GM18517 (cell line): ENCODE results near the gene NFAM1.

Source experiments
- ATAC-seq: cut with Tn5 transposase; IDR thresholded peaks from one replicate; pipeline ENCODE4 v1.9.1; 2021; ENCODE audit warnings: mild to moderate bottlenecking, moderate library complexity; ENCODE audit not compliant: unreplicated experiment

Gene NFAM1

DNA sequence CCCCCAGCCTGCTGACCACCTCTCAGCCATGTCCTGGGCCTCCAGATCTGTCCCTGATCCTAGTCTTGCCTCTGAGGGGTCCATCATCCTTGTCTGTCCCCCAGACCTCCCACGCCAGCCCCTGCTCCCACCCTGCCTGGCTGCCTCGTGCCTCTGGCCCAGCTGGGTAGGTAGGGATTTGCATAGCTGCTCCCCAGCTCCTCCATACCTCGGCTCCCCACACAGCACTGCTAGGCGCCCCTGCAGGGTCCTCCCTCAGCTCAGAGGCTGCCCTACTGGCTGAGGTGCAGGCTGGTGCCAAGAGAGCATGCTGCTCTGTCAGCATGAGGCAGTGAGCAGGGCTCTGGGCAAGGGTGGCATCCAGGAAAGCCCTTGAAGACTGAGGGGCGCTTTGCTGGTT is 47.7 kb downstream of the NFAM1 start:
- ATAC-seq: no peak

- ATAC-seq: no peak
Observed at GRCh38 chr22:42383851-42384417, 48.3 kb downstream of the NFAM1 start.

DNA sequence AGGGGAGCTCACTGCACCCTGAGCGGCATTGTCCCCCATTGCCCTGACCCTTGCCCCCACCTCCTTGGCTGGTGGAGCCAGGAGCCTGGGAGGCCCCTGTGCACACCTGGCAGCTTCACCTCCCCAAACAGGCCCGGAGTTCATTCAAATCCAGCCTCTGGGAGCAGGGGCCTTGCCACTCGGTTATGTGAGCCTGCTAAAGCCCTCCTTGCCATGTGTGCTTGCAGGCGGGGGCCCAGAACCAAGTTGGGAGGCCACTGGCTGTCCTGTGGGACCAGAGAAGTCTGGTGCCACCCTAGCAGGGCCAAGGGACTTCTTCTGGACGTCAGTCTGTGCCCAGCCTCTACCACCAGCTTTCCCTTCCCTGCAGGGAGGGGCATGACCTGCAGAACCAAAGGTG is 48.9 kb downstream of the NFAM1 start:
- ATAC-seq: no peak

- ATAC-seq: no peak
Observed at GRCh38 chr22:42380769-42381551, 51.2 kb downstream of the NFAM1 start.

DNA sequence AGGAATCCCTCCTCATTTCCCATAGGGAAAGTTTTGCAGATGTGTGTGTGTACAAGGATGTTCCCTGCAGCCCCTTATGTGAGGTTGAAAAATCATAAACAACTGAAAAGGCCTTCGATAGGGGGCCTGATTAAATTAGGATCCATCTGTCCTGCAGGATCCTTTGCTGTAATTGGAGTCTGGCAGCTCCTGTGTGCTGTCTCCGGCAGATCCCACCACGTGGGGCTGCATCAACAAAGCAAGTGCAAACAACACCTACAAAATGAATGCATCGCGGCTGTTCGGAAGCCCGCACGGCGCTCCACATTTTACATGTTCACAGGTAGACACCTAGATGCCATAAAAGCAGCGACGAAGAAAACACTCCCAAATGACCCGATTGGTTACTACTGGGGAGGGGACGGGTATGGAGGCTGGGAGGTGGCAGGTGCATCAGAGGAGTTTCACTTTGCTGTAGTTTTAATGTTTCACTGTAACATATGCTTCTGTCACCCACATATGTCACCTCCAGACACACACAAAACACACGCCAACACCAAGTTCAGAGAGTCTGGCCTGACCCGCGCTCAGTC is 52.2 kb downstream of the NFAM1 start:
- ATAC-seq: no peak

GRCh38 chr22:42376711-42377554 is 55.3 kb downstream of the NFAM1 start:
- ATAC-seq: no peak

- ATAC-seq: no peak
Observed at GRCh38 chr22:42375982-42376381, 56.2 kb downstream of the NFAM1 start.

DNA sequence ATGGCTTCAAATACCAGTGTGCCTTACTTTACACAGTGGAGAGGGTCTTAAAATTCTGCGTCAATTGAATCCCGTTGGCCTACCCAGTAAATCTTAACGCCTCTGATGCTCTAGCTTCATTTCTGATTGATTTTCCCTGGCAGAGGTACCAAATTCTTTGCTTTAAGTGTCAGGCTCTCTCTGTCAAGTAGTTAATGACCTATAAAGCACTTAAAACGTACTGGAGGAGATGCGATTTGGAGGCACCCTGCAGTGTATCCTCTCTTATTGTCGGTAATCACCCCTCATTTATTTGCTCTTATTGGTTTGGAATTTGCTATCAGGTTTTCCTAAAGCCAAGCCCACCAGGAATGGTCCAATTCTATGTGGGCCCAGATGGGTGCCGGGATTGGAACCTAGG is 59.2 kb downstream of the NFAM1 start:
- no peak for ATAC-seq

DNA sequence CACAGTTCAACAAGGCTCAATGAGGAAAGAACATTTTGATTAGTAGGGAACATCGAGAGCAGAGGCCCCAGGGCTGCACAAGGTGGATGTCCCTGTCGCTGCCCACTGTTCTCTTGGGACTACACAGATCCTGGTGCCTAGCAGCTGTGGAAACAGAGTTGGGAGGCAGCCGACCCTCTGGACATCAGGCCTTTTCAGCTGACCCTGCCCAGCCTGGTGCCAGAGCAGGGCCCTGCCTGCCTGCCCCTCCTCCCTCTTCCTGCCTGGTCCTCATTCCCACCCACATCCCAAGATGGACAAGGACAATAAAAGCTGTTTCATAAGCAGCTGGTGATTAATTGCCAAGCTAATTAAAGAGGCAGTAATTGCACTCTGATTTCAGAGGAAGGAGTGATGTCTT is 60.7 kb downstream of the NFAM1 start:
- no peak for ATAC-seq

DNA sequence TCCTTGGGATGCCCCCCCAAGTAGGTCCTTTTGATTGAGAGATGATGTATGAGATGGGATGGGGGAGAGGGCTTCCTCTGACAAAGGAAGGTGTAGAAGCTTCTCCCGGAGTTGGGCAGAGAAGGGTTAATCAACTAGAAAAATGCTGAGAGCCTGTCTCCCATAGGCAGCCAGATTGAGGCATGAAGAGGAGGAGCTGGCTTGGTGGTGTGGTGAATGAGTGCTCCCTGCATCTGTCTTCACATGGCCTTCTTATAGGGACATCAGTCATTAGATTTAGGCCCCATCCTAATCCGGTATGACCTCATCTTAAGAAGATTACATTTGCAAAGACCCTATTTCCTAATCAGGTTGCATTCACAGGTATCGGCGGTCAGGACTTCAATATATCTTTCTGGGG is 61.1 kb downstream of the NFAM1 start:
- no peak for ATAC-seq

DNA sequence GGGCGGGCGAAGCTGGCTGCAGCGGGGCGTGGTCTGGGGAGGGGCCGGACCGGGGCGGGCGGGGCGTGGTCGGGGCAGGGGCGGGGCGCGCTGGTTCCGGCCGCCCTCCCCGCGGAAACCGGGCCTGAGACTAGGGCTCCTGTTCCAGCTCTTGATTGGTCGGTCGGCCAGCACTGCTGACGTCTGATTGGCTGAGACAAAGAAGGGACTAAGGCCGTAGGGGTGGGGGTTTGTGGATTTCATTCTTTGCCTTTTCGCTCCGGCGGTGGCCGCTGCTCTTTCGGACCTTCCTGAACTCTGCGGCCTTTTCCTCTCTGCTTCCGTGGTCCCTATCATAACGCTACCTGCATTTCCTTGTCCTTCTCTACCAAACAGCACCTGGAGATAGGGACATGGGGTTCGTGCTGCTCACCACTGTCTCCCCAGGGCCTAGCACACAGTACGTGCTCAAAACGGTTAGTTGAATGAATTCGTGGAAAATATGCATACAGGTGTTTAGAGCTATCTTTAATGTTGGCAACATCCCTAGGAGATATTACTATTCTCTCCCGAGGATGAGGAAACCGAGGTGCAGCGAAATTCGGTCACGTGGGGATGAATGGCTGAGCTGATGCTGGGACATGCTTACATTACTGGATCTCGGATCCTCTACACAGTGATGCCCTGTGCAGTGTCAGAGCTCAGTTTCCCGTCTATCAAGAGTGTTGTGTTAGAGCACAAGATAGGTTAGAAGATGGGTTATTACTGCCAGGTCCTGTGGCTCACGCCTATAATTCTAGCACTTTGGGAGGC is 62.8 kb downstream of the NFAM1 start:
- peak; percentile 91 for ATAC-seq

DNA sequence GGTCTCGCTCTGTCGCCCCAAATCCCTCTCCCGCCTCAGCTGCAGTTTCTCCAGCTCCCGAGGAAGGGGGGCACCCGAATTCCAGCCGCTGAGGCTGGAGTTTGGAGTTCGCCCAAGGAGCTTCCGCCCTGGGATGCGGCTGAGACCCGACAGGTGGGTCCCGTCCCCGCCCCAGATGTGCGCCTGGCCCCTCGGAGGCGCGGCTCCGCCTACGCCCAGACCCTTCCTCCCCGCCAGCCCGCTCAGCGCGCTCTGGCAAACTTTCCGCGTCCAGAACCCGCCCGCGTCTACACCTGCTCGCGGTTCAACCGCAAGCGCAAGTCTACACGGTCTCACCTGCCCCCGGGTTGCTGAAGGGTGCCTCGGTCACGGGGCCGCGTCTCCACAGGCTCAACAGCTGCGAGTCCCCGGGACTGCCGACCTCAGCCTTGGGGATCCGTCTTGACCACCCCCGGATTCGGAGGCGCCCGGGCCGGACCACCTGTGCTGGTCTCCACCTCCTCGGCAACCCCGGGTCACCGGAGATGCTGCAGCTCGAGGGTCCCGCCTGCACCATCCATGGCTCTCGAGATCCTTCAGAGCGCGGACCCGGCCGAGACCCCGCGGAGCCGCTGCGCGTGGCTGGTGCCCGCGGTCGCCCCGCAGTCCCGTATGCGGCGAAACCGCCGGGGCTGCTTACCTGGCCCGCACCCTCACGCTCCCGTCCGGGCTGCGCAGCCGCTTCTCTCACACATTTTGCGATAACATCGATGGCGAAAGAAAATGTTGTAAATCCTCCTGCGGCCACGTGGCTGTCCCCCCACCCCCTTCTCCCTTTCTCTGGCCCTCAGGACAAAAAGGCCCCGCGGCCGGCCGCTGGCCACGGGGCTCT is 63.6 kb downstream of the NFAM1 start:
- peak; percentile 8 for ATAC-seq

- ATAC-seq: no peak
Observed at GRCh38 chr22:42367980-42368378, 64.2 kb downstream of the NFAM1 start.

DNA sequence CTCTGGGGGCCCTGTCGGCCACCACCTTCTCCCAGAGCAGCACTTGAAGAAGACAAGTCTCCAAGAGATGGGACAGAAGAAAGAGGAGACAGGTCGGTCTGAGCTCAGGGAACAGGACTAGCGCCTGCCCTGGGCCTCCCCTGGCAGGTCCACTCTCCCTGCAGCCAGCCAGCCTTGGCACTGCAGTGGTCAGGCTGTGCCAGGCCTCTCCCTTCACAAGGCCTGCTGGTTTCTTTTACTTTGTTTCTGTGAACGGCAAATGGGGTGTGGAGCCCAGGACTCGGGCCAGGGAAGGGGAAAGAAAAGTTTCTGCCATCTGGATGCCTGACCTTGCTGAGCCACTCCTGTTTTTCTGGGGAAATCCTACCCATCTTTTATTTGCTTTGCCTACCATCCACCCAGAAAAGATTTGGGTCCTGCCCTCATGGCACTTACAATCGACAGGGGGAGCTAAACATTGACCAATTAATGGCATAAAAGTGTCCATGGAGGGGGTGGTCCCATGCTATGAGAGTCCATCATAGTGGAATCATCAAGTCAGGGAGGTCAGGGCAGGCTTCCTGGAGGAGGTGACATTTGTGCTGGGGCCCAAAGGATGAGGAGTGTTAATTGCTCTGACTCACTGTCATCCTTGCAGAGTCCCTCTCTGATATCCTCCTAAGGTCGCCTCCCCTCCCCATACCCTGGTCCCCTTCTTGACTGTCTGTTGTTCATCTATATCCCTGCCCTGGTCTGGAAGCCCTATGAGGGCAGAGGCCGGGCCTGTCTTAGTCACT is 65.2 kb downstream of the NFAM1 start:
- ATAC-seq: no peak

DNA sequence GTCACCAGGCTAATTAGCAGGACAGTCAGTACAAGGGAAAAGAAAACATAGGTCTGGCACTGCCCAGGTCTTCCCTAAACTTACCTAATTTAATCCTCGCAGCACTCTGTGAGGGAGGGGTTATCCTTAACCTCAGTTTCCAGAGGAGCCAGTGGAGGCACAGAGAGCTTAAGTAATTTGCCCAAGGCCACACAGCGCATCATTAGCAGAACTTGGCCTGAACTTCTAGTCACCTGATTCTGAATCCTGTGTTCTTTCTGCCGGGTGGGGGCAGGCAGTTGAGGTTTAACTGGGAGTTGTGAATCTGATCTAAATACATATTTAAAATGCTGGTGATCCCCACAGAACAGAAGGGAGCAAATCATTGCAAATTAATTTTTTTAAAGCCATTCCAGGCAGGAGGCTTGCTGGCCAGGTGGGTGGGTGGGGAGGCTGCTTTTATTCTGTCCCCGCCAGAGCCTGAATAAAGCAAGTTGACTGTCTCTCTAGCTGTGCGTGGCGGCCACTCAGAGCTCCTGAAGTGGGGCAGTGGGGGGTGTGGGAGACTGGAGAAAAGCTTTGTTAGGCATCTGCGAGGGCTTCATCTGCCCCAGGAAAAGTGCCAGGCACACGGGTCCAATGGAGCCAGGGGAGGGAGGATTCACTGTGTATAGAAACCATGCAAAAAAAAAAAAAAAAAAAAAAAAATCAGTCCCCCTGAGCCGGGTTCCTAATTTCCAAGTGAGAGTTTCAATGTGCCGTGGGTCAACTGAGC is 66.1 kb downstream of the NFAM1 start:
- no peak for ATAC-seq

GRCh38 chr22:42365111-42365865 is 66.9 kb downstream of the NFAM1 start:
- no peak for ATAC-seq

GRCh38 chr22:42364604-42365110 is 67.5 kb downstream of the NFAM1 start:
- ATAC-seq: no peak
